HG03045 (cell line): ENCODE measurements around the gene NUP210L.

ENCODE experiments used
- ATAC-seq: cut with Tn5 transposase; IDR thresholded peaks from one replicate; pipeline ENCODE4 v1.9.1; 2021; ENCODE audit warnings: mild to moderate bottlenecking, moderate library complexity; ENCODE audit not compliant: unreplicated experiment

NUP210L gene

DNA sequence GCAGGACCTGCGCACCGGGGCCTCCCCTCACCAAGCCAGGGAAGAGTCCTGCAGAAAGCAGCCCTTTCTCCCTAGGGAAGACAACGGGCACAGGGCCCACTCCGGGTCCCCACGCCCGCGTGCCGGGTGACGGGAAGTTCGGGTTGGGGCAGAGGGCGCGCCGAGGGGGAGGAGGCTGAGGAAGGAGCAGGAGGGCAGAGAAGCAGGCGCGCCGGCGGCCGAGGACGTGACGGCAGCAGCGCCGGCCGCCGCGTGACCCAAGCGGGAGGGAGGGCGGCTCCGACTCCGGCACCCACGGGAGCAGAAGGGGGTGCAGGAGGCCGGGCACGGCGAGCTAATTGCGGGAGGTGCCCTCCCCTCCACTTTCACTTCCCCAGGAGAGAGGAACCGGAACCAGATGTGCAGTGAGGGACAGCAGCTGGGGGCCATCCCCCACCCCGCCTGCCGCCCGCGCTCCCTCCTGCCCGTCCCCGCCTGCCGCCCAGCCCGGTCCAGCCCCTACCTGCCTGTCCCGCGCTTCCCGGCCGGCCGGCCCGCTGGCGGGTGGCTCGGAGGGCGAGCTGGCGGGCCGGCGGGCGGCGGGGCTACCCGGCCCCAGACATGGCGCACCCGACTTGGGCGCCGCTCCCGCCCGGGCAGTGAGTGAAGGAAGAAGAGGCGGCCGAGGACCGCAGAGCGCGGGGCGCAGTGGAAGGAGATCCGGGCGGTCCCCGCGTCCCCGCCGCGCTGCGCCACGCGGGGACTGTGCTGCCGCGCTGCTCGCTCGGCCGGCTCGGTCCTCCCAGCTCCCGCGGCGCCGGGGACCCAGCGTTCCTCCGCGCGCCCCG lies 208.9 kb downstream of the NUP210L start:
- ATAC-seq, result peak; percentile 70

DNA sequence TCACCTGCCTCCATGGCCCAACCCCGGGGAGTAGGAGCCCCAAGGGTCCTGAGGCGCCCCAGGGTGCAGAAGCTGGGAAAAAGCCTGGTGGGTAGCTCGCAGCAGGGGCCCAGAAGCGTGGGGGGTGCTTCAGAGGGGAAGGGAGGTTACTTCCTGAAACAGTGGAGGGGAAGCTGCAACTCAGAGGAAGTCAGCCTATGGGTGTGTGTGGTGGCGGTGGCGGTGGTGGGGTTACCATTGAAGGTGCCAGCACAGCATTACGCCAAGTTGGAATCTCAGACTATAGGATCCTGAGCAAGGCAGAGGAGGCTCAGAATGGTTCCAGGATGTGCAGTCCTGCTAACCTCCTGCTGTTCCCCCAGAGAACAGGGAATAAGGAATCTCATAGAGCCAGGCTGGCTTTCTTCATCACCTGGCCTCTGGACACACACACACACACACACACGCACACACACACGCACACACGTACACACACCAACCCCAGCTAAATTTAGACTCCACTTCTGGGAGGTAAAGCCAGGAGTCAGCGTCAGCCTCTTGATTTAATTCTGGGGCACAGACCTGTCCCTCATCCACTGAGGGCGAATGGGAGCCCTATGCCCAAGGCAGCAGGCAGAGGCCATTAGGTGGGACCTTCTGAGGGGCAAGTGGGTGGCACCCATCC lies 209.6 kb downstream of the NUP210L start:
- ATAC-seq, result no peak

DNA sequence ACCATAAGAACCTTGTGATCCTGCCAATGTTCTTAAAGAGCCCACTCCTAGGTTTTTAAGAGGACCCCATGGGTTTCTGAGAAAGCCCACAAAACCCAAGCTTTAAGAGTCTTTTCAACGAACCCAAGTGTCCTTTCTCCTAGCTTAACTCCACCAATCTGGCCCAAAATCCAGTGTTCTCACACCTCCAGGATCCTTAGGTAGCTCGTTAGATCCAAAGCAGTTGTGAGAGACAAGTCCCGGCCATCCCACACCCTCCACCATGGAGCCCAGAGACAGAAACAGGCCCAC lies 210.1 kb downstream of the NUP210L start:
- no peak for ATAC-seq

DNA sequence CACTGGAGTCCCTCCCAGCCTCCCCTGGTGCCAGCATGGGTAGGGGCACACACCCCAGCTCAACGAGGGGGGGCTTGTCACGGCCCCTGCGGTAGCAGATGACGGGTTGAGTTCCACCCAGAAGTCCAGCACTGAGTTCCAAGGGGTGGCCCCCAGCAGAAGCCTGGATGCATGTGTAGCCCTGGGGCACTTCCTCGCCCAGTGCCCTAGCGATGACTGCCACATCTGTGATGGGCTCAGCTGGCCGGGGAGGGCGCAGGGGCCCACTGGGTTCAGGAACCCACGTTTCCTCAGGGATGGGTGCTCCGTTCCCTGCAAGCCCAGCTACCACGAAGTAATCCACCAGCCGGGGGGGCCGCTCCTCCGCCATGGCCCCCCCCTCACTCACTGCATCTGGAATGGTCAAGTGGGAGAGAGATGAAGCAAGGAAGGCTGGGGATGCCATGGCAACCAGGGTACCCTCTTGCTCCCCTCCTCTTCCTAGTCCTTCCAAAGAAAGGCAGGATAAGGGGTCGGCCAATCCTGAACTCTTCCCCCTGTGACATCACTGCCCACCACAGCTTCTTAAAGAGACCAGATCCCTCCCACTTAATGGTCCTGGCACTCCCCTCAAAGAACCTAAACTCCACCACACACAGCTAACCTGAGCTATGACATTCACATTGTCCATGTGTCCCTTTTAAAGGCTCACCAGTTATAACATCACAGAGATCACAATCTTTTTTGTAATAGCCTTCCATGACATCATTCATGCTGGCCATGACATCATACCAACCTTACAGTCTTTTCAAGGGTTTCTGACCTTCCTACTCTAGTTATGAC lies 210.7 kb downstream of the NUP210L start:
- ATAC-seq, result no peak

DNA sequence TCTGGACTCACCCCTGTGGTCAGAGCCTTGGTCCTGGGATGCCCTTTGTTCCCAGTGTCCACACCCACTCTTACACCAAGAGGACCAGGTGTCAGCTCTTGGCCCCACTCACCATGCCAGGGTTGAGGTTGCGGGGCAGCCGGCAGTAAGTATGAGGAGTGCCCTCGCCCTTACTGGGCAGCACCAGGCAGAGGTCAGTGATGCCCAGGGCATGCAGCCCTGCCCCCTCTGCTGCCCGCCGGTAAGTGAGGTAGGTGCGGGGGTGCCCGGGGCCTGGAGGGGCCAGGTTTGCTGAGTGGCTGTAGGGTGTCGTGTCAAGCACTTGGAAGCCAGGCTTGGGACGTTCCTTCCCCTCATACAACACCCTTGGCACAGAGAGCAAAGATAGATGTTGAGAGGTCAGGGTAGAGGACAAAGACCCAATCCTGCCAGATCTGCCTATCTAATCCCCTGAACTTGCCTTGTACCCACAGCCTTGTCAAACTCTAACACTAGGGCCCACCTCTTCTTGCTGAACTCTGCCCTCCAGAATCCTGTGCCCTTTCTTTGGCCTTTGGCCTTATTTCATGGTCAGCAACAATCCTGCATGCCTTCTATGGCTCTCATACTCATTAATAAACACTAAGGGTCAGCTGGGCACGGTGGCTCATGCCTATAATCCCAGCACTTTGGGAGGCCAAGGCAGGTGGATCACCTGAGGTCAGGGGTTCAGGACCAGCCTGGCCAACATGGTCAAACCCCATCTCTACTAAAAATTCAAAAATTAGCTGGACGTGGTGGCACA lies 211.9 kb downstream of the NUP210L start:
- no peak for ATAC-seq
